GM21360 (cell line): ENCODE results near the gene GAD2.
A peak's percentile ranks its signal among the peaks of the same experiment; 100 is the strongest.

Source experiments
- ATAC-seq: cut with Tn5 transposase; IDR thresholded peaks from one replicate; pipeline ENCODE4 v1.9.1; 2021; ENCODE audit warnings: mild to moderate bottlenecking, moderate library complexity; ENCODE audit not compliant: unreplicated experiment

The GAD2 gene

DNA sequence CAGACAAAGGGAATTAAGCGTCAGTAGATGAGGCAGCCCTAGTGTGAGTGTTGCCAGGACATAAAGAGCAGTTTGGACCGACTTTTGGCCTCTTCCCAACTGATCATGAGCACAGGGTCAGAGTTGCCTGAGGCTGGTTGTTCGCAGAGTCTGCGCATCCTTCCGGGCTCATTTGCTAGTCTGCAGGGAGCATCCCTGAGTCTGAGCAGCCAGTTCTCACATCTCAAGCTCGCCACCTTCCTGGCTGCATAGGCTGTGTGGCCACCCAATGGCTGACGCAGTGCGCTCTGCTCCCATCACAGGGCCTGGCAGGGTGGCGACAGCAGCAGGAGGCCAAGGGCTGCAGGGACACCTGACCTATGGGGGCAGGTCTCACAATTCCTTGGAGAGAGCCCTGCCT is 5.0 kb downstream of the GAD2 start:
- ATAC-seq: no peak

DNA sequence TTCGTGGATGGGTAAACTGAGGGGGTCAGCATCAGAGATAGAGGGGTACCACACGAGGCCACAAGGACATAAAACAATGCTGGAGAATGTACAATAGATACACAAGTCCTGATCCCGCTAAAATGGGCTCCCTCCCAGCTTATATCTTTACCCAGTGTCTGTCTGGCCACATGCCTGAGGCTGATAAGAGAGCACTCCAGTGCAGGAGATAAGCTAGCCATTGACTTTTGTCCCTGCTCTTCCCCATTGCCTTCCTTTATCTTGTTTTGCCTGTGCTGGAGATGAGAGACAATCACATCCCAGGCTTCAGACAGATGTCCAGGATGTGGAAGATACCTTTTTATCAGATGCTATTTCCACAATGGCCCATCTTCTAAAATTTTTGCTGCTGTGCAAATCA is 6.0 kb downstream of the GAD2 start:
- no peak for ATAC-seq

DNA sequence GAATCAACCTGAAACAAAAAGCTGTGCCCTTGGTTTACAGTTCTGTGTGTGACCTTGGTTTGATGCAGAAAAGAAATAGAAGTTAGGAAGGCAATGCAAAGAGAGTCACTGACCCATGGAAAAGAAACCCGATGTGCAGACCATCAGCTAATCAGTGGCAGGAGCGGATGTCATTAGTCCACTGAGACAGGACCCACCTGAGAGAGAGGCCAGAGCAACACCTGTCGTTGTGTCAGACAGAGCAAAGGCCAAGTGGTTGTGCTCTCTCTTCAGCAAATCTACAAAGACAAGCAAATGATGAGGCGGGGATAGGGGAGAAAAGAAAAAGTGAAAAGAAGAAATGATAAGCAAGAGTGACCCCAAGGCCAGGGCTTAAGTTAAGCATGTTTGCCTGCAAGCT is 8.7 kb downstream of the GAD2 start:
- ATAC-seq: no peak

DNA sequence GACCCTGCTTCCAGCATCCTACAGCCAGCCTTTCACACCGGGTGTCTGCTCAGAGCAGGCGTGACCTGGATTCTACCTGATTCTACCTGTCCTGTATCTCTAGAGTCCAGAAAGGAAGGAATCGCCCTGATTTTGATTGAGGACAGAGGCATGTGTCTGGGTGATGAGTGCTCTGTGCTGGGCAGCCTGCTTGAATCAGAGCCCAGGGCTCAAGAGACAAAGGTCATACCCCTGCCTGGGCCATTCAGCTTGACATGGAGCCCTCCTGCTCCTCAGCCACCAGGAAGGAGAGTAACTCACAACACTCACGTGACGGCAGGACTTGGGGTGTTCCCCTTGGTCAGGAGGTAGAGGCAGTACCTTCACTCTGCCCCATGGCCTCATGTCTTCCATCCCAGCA is 11.2 kb downstream of the GAD2 start:
- ATAC-seq: no peak

DNA sequence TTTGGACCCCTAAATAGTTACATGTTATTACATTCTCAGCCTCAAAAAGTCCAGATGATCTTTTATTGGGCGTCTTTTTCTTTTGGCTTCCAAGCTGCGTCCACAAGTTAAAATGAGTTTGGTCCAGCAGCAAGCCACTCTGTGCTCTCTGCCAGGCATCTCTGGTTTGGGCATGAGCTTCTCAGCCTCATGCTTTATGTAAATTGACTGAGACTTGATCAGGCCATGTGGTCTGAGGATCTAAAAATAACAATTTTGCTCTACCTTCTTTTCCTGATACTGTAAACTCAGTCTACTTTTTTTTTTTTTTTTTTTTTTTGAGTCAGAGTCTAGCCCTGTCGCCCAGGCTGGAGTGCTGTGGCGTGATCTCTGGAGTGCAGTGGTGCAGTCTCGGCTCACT is 15.6 kb downstream of the GAD2 start:
- ATAC-seq: no peak

DNA sequence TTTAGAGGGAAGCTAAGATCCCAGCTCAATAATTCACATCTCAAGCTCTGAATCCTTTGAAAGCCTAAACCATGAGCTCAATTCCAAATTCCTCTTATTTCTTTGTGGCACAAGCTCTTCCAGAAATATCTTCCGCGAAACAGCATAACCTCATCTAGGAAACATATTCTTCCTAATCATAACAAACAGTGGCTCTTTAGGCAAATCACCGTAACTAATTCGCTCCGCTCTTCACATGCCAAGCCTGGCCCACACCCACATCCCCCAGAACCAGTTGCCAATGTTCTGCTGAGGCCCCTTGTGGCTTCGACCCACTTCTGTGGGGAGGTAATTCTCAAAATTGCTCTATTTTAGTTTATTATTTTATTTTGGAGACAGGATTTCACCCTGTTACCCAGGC is 19.2 kb downstream of the GAD2 start:
- no peak for ATAC-seq

DNA sequence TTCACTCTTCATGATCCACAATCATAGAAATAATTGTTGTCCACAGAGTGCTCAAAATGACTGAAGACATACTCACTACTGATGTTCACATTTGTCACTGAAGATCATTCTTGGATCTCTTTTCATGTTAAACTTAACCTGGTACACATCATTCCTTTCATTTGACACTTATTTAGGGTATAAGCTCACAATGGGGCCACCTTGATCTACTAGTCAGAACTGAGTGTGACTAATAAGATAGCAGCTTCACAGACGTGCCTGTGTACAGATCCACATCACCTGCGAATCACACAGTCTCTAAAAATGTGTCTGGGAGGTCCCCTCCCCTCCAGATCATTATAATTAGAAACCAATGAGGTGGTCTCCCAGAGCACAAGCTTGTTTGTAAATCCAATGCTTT is 21.8 kb downstream of the GAD2 start:
- no peak for ATAC-seq

DNA sequence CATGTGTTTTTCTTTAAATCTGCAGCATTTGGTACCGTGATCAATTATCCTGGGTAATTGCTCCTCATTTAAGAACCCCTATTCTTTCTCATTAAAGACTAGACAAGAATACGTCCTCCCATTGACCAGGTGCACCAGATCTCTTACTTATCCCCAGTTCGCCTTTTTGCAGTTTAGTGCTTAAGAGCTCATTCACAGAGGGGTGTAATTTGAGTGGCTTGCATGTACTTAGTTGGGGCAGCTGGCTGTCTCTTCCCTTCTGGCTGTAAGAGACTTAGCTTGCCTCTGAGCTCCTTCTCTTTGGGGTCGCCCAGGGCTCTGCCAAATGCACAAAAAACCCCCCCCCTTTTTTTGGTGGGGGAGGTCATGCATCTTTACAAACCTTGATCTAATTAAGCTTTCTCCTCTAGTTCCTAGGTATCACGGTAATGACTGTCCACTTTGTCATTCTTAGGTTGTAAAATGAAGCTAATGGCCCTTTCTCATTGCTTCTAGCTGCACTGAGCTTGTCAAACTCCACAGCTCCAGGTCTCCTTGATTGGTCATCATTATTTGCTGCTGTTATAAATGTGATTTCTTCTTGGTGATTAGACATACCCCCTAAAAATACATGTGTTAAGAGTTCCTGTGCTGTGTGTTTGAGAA is 26.3 kb downstream of the GAD2 start:
- ATAC-seq: no peak

DNA sequence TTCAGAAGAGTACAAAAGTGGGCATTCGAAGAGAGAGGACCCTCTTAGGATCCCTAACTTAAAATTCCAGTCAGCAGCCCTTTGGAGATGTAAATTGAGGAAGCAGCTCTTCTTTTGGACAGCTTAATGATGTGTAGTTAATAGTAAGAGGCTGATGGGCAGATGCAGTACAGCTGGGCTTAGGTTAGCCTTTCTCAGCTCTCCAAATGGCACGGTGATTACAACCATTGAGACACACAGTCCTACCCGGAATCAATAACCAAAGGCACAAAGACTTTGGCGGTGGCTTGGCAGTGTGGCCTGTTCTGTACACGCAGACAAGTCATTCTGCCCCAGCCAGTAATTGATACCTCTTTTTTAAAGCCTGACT is 26.8 kb downstream of the GAD2 start:
- ATAC-seq: no peak

DNA sequence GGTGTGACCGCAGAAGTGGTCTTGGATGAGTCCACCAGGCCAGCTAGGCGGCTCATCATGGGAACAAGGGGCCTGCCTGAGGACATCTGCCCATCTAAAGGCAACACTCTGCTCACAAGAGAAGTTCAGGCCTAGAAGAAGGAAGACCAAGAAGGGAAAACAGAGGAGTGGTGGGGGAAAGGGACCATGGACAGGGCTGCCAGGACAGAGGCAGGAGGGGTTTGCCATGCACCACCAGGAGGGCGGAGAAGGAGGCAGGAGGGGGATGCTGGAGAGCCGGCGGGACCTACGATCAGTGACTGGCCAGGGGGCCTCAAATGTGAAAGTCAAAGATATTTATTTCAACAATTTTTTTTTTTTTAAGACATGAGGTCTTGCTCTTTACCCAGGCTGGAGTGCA is 33.1 kb downstream of the GAD2 start:
- ATAC-seq: no peak

DNA sequence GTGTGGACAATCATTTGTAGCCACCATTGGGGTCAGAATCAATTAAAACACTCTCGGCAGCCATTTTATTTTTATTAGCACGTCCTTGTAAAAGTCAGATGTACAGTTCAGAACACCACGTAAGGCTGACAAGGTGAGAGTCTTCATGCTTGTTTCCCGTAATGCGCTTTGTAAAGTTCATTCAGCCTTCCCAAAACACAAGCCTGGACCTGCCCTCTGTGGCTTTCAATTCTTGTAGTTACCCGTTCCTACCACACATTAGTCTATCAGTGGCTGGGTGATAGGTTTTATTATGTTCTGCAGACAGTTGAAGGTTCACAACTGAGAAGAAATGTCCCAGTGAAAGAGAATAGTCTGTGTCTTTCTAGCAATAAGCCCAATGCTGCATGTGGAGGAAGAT is 35.4 kb downstream of the GAD2 start:
- no peak for ATAC-seq

DNA sequence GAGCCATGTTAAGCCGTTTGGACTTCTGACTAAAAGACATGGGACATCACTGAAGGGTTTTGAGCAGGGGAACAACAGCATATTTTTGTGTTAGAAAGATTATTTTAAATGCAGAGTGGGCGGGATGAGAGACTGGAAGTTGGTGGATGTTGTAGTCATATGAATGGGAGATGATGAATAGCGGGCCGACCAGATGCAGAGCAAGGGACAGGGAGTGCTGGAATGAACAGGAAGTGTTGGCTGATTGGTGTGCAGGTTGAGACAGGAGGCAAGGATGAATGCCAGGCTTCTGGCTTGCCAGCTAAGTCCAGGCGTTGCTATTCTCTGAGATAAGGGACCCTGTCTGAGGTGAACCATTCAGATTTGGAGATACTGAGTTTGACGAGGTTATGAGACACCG is 38.0 kb downstream of the GAD2 start:
- ATAC-seq: no peak

DNA sequence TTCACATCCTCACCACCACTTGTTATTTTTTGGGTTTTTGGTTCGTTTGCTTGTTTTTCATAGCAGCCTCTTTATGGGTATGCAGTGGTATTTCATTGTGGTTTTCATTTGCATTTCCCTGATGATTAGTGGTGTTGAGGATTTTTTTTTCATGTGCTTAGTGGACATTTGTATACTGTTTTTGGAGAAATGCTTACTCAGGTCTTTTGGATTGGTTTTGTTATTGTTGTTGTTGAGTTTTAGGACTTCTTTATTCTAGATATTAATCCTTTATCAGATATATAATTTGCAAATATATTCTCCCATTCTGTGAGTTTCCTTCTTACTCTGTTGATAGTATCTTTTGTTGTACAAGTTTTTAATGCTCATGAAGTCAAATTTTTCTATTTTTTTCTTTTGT is 42.8 kb downstream of the GAD2 start:
- no peak for ATAC-seq

DNA sequence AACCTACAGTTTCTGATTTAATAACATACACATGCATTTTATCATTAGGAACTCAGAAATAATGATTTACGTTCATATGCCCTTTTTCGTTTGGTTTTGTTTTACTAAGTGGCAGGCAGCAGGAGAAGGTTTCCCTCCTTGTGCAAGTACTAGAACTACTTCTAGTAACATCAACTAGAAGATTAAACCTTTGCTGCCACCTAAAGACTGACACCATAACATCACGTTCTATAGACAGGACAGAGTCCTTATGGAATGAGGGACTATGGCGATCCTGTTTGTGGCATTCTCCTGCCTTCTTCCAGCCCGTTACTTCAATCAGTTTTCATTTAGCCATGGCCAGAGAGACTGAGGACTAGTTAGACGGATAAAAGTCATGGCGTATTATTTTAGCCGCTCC is 53.2 kb downstream of the GAD2 start:
- ATAC-seq: no peak

DNA sequence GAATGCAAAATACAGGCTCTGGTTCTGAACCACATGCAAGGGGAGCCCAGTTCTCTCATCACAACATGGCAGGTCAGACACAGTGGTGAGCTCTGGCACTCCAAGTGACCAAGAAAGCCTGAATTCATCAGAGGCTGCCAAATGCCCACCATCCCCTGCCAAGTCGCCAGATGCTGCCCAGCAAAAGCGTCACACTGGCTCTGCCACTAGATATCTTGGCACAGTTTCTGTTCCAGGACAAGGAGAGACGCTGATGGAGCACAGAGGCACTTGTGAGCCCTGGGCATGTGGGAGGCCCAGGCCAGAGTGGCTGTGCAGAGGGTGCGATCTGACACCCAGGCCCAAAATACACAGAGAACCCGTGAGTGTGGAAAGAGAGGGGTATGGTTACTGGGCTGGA is 57.8 kb downstream of the GAD2 start:
- ATAC-seq: no peak

DNA sequence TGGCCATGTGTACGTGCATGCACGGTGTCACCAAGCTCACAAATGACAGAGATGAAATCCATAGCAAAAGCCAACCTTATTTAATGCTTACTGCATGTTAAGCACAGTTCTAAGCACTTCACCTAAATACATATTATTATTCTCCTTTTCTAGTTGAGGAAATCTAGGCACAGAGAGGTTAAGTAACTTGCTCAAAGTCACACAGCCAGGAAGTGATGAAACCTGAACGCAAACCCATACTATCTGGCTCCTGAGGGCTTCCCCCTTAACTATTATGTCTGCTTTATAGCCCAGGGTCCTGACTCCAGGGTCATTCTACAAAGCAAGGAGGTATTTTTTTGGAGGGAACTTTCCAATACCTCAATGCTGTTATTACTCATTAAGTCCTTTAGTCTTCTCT is 61.7 kb downstream of the GAD2 start:
- no peak for ATAC-seq

DNA sequence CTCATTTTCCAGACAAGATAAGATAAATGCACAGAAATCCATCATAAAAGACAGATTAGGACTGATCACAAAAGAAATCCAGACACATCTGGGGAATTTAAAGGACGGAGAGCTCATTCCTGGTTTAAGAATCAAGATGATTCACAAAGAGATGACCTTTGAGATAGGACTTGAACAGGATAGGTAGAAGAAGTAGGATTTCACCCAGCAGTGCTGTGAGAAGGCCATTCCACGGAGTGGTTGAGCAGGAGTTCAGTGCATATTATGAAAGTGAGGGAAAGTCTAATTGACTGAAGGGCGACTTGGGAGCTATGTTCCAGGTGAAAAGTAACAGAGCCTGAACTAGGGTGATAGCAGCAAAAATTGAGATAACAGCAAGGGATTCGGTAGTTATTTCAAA is 73.7 kb downstream of the GAD2 start:
- no peak for ATAC-seq

DNA sequence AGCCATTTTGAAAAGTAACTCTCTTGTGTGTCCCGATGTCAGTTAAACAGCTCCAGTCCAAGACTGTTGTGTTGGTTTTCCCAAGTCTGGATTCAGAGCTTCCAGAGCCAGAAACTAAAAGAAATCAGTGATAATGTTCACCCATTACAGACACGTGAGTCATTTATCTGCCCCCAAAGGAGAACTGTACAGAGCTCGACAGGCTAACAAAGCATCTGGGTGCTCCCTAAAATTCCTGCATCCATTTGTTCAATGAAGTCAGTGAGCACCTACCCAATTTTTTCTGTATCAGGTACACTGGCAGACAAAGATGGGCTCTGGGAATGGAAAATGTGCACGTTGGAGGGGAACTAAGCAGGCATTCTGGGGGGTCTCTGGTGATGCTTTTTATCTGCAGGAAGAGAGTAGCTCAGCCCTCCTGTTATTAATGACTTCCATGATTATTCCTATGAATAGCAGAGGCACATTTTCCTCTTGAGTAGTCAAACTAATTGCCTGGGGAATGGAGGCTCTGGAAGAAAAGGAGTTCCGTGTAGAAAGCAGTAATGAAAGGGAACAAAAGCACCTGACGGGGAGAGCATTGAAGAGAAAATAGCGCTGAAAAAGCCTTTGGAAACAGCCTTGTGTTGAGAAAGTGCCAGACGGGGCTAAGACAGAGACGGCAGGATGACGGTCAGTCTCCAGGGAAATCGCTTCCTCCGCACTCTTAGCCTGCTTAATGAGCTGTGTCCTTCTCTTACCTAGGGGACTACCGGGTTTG is 75.3 kb downstream of the GAD2 start:
- ATAC-seq: no peak

DNA sequence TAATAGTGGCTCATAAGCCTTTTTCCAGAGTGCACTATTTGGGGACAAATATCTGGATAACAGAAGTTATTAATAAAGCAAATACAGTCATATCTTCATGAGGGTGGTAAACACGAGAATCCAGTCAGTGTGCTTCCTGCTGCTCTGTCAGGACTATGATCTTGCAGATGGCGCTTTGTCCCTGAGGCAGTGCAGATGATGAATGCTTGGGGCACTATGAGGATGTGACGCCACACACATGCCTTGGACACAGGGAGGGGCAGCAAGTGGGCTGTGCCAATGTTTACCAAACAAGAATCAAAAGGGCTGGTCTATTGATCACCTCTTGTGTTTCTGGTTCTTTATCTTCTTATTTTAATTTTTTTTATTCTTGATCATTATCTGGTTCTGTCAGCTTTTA is 79.8 kb downstream of the GAD2 start:
- ATAC-seq: no peak

DNA sequence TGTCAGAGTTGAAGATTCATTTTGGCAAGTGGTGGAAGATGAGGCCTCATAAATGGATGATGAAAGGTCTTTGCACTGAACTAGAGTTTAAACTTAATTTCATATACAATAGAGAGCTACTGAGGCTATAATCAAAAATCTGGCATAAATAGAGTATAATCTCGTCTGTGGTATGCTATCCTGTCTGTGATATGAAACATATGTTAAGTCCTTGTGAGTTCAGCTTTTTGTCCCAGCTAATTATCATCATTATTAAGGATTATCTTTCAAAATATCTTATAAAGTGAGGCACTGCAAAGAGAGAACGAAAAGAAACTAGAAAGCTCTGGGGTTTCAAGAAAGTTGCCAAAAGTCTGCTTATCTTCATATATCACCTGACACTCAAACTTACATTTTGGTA is 83.4 kb downstream of the GAD2 start:
- no peak for ATAC-seq

DNA sequence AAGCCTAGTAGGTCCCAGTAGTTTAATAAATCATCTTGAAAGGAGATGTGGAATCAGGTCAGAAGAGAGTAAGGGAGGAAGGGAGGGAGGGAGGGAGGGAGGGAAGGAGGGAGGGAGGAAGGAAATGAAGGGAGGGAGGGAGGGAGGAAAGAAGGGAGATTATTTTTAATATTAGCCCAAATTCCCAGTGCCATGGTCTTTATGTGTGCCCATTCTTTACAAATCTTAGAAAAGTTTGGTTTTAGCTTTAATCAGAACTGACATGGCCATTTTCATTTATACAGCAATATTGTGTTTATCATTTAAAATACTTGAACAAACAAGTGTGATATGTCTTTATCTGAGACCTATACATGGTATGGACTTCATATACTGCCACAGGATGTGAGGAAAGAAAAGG is 86.8 kb downstream of the GAD2 start:
- no peak for ATAC-seq

DNA sequence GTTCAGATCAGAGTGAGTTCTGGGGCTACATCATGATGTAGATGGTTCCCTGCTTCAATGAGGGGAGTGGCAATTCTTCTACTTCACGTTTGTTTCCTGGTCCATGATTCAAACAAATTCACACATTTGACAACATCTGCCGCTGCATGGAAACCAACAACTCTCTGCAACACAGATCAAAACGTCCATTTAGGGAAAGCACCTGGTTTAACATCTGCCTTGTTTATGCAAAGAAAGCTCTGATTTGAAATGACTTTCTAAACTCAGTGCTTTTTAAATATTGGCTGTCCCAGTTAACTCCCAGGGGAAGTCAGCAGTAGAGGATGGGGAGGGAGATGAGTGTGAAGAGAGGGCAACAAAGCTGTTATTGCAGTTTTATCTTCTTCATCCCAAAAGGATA is 93.8 kb downstream of the GAD2 start:
- ATAC-seq: peak; percentile 74

DNA sequence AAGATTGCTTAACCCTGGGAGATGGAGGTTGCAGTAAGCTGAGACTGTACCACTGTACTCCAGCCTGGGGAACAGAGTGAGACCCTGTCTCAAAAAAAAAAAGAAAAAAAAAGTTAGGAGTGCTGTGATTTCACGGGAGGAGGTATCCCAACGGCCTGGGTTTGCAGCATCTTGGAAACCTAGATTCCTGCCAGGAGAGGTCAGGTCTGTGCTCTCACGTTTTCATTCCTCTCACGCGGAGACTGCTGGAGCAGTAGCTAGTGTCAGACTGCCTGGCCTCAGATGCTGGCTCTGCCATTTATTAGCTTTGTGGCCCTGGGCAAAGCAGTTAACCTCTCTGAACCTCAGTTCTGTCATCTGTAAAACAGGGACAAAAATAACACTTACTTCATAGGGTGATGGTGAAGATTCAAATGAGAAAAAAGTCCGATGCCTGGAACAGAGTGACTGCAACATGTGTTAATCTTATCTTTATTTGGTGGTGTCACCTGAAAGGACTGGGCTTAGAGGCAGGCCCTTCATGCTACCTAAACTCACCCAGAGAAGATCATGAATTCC is 94.9 kb downstream of the GAD2 start:
- ATAC-seq: no peak
